Measurements from ENCODE around the gene NDUFV1.
"Not testable (repeated sequence)": the region's sequence is repeated elsewhere in the genome, so short reads cannot be mapped to it uniquely, and the experiment has no call there.

The NDUFV1 gene

DNA sequence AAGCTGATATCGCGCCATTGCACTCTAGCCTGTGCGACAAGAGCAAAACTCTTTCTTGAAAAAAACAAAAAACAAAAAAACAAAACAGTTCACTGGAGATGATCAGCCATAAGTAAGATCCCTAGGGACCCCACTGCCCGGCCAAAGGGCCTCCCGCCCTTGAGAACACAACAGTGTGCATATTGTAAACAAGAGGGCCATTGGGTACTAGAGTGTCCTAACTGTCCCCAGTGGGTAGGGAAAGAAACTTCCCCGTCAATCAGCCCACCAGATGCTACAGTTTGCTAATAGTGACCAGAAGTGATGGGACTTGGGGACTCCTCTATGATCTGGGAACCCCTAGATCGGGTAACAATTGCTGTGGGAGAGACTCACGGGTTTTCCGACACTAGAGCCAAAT lies 47.5 kb downstream of the NDUFV1 start (continued):
- TF ChIP-seq, protein P1, sequence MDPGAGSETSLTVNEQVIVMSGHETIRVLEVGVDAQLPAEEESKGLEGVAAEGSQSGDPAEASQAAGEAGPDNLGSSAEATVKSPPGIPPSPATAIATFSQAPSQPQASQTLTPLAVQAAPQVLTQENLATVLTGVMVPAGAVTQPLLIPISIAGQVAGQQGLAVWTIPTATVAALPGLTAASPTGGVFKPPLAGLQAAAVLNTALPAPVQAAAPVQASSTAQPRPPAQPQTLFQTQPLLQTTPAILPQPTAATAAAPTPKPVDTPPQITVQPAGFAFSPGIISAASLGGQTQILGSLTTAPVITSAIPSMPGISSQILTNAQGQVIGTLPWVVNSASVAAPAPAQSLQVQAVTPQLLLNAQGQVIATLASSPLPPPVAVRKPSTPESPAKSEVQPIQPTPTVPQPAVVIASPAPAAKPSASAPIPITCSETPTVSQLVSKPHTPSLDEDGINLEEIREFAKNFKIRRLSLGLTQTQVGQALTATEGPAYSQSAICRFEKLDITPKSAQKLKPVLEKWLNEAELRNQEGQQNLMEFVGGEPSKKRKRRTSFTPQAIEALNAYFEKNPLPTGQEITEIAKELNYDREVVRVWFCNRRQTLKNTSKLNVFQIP (CRISPR knock-in tag; IDR thresholded peaks at IDR 0.05; ENCODE audit: borderline replicate concordance, low read depth), result no peak
- TF ChIP-seq TCF4 (CRISPR knock-in tag; IDR thresholded peaks at IDR 0.05; ENCODE audit: borderline replicate concordance), result no peak
- no peak for TF ChIP-seq ZNF565 (CRISPR knock-in tag; conservative IDR thresholded peaks at IDR 0.05; ENCODE audit: low read depth)
- no peak for TF ChIP-seq ZC3H10 (CRISPR knock-in tag; IDR thresholded peaks at IDR 0.05)
- no peak for TF ChIP-seq ZFP3 (CRISPR knock-in tag; IDR thresholded peaks at IDR 0.05)
- TF ChIP-seq SNAI2 (CRISPR knock-in tag; IDR thresholded peaks at IDR 0.05), result no peak
- no peak for TF ChIP-seq CSDC2 (CRISPR knock-in tag; IDR thresholded peaks at IDR 0.05)

DNA sequence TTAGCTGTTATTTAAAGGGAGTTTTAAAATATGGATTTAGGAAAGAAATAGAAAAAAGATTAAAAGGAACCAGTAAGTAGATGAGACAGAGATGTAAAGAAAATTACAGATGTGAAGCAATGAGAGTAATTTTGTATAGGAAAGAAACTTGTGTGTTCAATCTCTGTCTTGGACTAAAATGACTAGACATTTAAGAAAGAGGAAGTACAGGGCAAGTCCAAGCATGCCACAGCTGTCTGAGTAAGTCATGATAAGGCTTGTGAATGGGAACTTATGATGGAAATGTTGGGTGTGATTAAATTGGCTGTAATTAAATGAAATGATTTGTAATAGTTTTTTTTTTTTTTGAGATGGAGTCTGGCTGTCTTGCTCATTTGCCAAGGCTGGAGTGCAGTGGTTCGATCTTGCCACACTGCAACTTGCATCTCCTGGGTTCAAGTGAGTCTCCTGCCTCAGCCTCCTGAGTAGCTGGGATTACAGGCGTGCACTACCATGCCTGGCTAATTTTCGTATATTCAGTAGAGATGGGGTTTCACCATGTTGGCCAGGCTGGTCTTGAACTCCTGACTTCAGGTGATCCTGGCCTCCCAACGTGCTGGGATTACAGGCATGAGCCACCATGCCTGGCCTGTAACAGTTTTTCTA lies 49.7 kb downstream of the NDUFV1 start:
- TF ChIP-seq TOX (CRISPR knock-in tag; IDR thresholded peaks at IDR 0.05; ENCODE audit: borderline replicate concordance) (no peak), GLIS3 (CRISPR knock-in tag; IDR thresholded peaks at IDR 0.05) (no peak), ZFP3 (CRISPR knock-in tag; IDR thresholded peaks at IDR 0.05) (no peak), SNAI2 (CRISPR knock-in tag; IDR thresholded peaks at IDR 0.05) (no peak), BACH2 (CRISPR knock-in tag; IDR thresholded peaks at IDR 0.05; ENCODE audit: borderline replicate concordance) (no peak), ZNF565 (CRISPR knock-in tag; conservative IDR thresholded peaks at IDR 0.05; ENCODE audit: low read depth) (no peak), OSR1 (CRISPR knock-in tag; IDR thresholded peaks at IDR 0.05) (no peak), RARB (CRISPR knock-in tag; IDR thresholded peaks at IDR 0.05) (no peak), ZNF70 (CRISPR knock-in tag; IDR thresholded peaks at IDR 0.05) (no peak), ZC3H10 (CRISPR knock-in tag; IDR thresholded peaks at IDR 0.05) (no peak), ZFP30 (CRISPR knock-in tag; IDR thresholded peaks at IDR 0.05) (no peak), CSDC2 (CRISPR knock-in tag; IDR thresholded peaks at IDR 0.05) (no peak), ZNF8 (CRISPR knock-in tag; IDR thresholded peaks at IDR 0.05) (no peak), TCF4 (CRISPR knock-in tag; IDR thresholded peaks at IDR 0.05; ENCODE audit: borderline replicate concordance) (no peak)
- TF ChIP-seq, protein P2, sequence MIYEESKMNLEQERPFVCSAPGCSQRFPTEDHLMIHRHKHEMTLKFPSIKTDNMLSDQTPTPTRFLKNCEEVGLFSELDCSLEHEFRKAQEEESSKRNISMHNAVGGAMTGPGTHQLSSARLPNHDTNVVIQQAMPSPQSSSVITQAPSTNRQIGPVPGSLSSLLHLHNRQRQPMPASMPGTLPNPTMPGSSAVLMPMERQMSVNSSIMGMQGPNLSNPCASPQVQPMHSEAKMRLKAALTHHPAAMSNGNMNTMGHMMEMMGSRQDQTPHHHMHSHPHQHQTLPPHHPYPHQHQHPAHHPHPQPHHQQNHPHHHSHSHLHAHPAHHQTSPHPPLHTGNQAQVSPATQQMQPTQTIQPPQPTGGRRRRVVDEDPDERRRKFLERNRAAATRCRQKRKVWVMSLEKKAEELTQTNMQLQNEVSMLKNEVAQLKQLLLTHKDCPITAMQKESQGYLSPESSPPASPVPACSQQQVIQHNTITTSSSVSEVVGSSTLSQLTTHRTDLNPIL (CRISPR knock-in tag; IDR thresholded peaks at IDR 0.05; ENCODE audit: low read depth), result no peak
- TF ChIP-seq, protein P3, sequence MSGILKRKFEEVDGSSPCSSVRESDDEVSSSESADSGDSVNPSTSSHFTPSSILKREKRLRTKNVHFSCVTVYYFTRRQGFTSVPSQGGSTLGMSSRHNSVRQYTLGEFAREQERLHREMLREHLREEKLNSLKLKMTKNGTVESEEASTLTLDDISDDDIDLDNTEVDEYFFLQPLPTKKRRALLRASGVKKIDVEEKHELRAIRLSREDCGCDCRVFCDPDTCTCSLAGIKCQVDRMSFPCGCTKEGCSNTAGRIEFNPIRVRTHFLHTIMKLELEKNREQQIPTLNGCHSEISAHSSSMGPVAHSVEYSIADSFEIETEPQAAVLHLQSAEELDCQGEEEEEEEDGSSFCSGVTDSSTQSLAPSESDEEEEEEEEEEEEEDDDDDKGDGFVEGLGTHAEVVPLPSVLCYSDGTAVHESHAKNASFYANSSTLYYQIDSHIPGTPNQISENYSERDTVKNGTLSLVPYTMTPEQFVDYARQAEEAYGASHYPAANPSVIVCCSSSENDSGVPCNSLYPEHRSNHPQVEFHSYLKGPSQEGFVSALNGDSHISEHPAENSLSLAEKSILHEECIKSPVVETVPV (CRISPR knock-in tag; IDR thresholded peaks at IDR 0.05), result no peak
- TF ChIP-seq, protein P1 (CRISPR knock-in tag; IDR thresholded peaks at IDR 0.05; ENCODE audit: borderline replicate concordance, low read depth), result no peak
- ATAC-seq, result no peak

DNA sequence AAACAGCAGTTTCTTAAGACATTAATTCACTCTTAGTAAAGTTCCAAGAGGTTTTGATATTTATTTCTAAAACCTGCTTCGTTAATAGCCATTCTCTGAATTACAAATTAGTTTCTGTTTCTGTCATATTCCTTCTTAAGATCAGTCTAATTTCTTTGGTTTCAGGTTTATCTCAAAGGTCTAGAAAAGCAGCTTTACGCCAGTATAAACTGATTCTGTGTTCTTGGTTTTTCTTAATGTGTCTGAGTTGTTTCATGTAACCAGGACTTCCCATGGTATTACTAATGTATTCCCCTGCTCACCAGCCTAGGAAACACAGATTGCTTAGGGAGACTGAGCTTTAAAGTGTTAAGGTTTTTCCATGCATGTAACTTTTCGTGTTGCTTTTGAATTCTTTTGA lies 50.6 kb downstream of the NDUFV1 start:
- TF ChIP-seq TOX (CRISPR knock-in tag; IDR thresholded peaks at IDR 0.05; ENCODE audit: borderline replicate concordance) (no peak), ZFP30 (CRISPR knock-in tag; IDR thresholded peaks at IDR 0.05) (no peak), GLIS3 (CRISPR knock-in tag; IDR thresholded peaks at IDR 0.05) (no peak), BACH2 (CRISPR knock-in tag; IDR thresholded peaks at IDR 0.05; ENCODE audit: borderline replicate concordance) (no peak), ZNF565 (CRISPR knock-in tag; conservative IDR thresholded peaks at IDR 0.05; ENCODE audit: low read depth) (no peak), ZC3H10 (CRISPR knock-in tag; IDR thresholded peaks at IDR 0.05) (no peak), ZFP3 (CRISPR knock-in tag; IDR thresholded peaks at IDR 0.05) (no peak), PPARA (CRISPR knock-in tag; IDR thresholded peaks at IDR 0.05; ENCODE audit: borderline replicate concordance) (no peak), ISL1 (CRISPR knock-in tag; IDR thresholded peaks at IDR 0.05) (no peak), SNAI2 (CRISPR knock-in tag; IDR thresholded peaks at IDR 0.05) (no peak)
- TF ChIP-seq, protein P3 (CRISPR knock-in tag; IDR thresholded peaks at IDR 0.05), result no peak
- TF ChIP-seq, protein P4, sequence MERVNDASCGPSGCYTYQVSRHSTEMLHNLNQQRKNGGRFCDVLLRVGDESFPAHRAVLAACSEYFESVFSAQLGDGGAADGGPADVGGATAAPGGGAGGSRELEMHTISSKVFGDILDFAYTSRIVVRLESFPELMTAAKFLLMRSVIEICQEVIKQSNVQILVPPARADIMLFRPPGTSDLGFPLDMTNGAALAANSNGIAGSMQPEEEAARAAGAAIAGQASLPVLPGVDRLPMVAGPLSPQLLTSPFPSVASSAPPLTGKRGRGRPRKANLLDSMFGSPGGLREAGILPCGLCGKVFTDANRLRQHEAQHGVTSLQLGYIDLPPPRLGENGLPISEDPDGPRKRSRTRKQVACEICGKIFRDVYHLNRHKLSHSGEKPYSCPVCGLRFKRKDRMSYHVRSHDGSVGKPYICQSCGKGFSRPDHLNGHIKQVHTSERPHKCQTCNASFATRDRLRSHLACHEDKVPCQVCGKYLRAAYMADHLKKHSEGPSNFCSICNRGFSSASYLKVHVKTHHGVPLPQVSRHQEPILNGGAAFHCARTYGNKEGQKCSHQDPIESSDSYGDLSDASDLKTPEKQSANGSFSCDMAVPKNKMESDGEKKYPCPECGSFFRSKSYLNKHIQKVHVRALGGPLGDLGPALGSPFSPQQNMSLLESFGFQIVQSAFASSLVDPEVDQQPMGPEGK (CRISPR knock-in tag; IDR thresholded peaks at IDR 0.05; ENCODE audit: borderline replicate concordance), result no peak
- no peak for ATAC-seq

DNA sequence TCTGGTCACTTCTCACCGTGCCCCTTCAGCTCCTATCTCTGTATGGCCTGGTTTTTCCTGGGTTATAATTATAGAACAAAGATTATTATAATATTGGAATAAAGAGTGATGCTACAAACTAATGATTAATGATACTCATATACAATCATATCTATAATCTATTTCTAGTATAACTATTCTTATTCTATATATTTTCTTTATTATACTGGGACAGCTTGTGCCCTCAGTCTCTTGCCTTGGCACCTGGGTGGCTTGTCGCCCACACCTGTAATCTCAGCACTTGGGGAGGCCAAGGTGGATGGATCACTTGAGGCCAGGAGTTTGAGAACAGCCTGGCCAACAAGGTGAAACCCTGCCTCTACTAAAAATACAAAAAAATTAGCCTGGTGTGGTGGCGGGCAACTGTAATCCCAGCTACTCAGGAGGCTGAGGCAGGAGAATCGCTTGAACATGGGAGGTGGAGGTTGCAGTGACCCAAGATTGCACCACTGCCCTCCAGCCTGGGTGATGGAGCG lies 53.0 kb downstream of the NDUFV1 start:
- not testable (repeated sequence) for ATAC-seq

DNA sequence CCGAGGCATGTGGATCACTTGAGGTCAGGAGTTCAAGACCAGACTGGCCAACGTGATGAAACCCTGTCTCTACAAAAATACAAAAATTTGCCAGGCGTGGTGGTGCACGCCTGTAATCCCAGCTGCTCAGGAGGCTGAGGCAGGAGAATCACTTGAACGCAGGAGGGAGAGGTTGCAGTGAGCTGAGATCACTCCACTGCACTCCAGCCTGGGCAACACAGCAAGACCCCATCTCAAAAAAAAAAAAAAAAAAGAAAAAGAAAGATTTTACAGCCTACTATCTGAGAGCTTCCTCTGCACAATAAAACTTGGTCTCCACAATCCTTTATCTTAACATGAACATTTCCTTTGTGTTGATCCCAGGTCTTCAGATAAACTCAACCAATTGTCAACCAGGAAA lies 54.0 kb downstream of the NDUFV1 start:
- ATAC-seq, result not testable (repeated sequence)
